ACHN (cell line): ENCODE measurements around the gene NRARP.
A peak's percentile ranks its signal among the peaks of the same experiment; 100 is the strongest.

ENCODE experiments used
- DNase-seq: peaks from one replicate; pipeline ENCODE4 v3.0.0-alpha.2; 2015
- in situ Hi-C: cut with HindIII; loops from 2 replicates; pipeline ENCODE4 v1.10.0; 2017; ENCODE audit warnings: low sequenced_read_pairs, low pct_ligation_motif_present, low pct_unique_long_range_greater_than_20kb

Gene NRARP

GRCh38 chr9:137303151-137303892 lies 1.3 kb upstream of the NRARP start:
- no peak for DNase-seq
- in situ Hi-C loops = no loop called here

- in situ Hi-C loops = no loop called here
- no peak for DNase-seq
These were observed 529 bp upstream of the NRARP start for GRCh38 chr9:137302449-137303150.

DNA sequence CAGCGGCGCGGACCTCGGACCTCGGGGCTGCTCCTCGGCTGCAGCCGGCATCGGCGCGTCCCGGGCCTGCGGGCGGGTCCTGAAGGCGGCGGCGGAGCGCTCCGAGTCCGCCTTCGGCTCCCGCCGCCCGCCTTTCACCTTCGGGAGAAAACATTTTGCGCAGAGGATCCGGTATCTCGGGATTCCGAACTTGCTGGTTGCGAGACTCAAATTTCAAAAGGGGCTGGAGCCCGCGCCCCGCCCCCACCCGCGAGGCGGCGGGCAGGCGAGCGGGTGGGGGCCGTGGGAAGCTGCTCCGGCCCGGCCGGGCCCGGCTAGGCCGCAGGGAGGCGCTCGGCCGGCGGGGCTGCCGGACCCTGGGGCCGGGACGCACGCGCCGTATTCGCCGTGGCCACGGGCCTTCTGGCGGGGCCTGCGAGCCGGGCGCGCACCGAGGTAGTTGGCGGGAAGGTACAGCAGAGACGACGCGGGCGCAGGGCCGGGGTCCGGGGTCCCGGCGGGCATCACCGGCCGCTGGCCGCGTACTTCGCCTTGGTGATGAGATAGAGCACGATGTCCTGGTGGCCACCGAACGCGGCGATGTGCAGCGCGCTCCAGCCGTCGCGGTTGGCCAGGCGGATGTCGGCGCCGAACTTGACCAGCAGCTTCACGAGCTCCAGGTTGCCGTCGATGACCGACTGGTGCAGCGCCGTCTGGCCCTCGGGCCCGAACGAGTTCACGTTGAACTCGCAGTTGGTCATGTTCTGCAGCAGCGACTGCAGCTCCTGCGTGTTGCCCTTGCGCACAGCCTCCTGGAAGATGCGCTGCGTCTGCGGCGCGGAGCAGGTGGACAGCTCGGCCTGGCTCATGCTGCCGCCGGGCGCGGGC lies 757 bp downstream of the NRARP start:
- peak; percentile 54 for DNase-seq
- in situ Hi-C loops = no loop called here

DNA sequence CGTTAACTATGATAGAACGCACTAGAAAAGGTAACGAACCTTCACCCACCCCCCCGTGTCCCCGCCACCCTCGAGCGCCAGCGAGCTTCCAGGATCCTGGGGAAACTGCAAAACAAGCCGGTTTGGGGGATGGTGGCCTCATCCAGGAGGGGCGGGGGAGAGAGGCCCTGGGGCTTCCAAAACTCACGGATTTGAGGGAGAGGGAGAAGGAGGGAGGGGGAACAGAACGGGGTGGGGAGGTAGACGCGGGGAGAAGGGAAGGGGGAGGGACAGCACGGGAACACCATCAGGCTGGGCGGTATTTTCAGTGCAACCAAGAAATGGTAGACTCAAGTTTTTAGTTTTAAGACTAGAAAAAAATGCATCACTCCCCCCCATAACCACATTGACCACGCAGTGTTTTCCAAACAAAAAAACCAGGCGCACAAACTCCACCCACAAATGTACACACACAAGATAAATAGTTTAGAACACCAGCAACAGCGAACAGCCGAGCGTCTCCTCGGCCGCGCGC lies 1.4 kb downstream of the NRARP start:
- DNase-seq = no peak
- in situ Hi-C loops = no loop called here

GRCh38 chr9:137299938-137300337 lies 2.1 kb downstream of the NRARP start:
- in situ Hi-C loops = no loop called here
- no peak for DNase-seq

- in situ Hi-C loops = no loop called here
These were observed 2.9 kb downstream of the NRARP start for GRCh38 chr9:137299203-137299565.

DNA sequence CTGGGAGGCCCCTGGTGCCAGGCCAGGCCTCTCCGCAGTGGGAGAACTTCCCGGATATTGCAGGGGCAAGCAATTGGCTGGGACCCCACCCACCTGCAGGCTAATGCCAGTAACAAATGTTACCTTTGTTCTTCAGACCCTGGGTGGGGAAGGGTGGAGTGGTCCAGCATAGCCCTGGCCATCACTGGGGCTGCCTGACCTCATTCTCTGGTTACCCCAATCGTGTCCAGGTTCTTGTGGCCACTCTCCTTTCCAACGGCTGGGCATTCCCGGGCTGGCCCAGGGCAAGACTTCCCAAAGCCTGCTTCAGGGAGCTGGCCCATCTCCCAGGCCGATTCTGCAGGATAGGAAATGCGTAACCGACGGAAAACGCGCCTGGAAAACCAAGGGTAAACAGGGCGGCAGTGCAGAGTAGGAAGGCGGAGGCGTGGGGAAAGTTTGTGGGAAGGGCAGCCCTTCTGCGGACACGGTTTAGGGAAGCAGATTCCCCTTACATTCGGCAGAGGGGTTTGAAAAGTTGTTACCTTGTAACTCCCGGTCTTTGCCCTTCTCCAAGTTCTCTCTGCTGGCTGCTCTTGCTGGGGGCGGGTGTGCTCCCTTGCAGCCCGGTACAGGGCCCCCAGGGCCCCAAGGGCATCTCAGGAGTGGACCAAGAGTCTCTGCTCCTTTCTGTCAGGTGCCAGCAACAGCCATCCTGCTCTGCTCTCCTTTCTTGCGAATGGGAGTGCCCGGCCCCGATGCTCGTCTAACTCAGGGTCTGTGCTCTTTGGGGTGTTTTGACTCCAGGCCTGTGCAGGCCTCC lies 3.5 kb downstream of the NRARP start:
- DNase-seq = no peak
- in situ Hi-C loops = no loop called here

More at GRCh38 chr9:137299203-137299565, 2.9 kb downstream of the NRARP start:
- no peak for DNase-seq

GRCh38 chr9:137297966-137298365 lies 4.1 kb downstream of the NRARP start:
- in situ Hi-C loops = no loop called here

GRCh38 chr9:137296670-137297664 lies 5.1 kb downstream of the NRARP start:
- DNase-seq = no peak
- in situ Hi-C loops = no loop called here

More at GRCh38 chr9:137297966-137298365, 4.1 kb downstream of the NRARP start:
- DNase-seq = no peak

DNA sequence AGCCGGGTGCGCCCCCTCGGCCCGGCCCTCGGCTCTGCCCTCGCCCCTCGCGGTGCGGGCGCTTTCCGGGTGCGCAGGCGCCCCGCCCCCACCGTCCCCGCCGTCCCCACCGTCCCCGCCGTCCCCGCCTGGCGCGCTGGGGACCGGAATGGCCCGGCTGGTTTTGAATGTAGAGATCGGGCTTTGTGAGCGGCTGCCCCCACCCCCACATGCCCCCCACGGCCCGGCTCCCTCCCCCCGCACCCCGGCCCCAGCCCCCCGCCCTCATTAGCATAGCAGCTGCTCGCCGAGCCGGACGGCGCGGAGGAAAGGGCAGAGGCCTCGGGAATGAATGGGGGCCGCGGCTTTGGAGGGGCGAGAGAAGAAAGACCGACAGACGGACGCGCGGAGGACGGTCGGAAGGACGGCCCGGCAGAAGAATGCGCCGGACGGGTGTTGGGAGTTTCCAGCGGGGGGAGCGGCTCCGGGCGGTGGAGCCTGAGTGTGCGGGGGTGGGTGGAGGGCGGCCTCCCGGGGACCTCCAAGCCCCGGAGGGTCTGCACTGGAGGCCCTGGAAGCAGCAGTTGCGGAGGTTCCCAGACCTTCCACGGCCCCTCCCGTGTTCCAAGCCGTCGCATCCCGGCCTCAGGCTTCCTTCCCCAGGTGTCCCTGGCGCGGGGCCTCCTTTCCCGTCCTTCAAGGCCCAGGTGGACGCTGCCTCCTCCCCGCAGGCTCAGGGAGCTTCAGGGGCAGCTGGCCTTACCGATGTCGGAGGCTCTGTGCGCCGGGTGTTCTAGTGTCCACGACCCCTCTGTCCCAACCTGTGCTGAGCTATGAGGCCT lies 6.0 kb downstream of the NRARP start:
- in situ Hi-C loops = no loop called here
- DNase-seq = no peak

- DNase-seq = peak; percentile 30
- in situ Hi-C loops = no loop called here
These were observed 6.7 kb downstream of the NRARP start for GRCh38 chr9:137295238-137295811.

DNA sequence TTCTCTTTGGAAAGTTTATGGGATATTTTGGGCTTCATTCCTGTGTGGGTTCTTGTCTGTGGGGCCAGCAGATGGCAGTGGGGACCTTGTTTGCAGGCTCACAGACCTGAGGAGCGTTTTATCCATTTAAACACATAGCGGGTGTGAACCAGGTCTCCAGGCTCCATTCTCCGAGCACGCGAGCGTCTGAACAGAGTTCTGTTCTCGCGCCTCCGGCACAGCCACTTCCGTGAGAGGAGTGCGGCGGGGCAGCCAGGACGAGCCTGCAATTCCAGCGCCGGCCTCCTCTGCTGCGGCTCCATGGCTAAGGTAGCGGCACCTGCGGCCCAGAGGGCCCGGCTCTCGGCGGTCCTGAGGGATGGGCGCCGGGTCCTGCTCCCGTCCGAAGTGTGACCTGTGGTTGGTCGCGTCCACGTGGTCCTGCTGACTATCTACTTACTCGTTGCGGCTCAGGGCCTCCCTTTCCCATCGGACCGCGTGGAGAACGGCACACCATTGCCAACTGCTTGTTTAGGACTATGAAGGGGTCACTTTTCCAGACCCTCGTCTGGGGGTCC lies 7.3 kb downstream of the NRARP start:
- no peak for DNase-seq
- in situ Hi-C loops = no loop called here

GRCh38 chr9:137294091-137294680 lies 7.9 kb downstream of the NRARP start:
- in situ Hi-C loops = no loop called here
- peak; percentile 16 for DNase-seq

- in situ Hi-C loops = no loop called here
- no peak for DNase-seq
These were observed 8.5 kb downstream of the NRARP start for GRCh38 chr9:137293482-137294090.

- in situ Hi-C loops = no loop called here
- no peak for DNase-seq
These were observed 9.0 kb downstream of the NRARP start for GRCh38 chr9:137293094-137293481.
